Activated CD8-positive, alpha-beta memory T cell treated with anti-CD3 and anti-CD28 coated beads for 24 hours (primary cell): ENCODE results near the gene SIPA1.
"Not testable (repeated sequence)": the region's sequence is repeated elsewhere in the genome, so short reads cannot be mapped to it uniquely, and the experiment has no call there.

Experiments
- DNase-seq: peaks from one replicate; pipeline ENCODE4 v3.0.0-alpha.2; 2020

The SIPA1 gene

GRCh38 chr11:65646958-65647701 lies 9.2 kb downstream of the SIPA1 start:
- DNase-seq = no peak

- DNase-seq = no peak
Measured at GRCh38 chr11:65648997-65649493, 11.1 kb downstream of the SIPA1 start.

- no peak for DNase-seq
Measured at GRCh38 chr11:65649656-65650546, 12.0 kb downstream of the SIPA1 start.

DNA sequence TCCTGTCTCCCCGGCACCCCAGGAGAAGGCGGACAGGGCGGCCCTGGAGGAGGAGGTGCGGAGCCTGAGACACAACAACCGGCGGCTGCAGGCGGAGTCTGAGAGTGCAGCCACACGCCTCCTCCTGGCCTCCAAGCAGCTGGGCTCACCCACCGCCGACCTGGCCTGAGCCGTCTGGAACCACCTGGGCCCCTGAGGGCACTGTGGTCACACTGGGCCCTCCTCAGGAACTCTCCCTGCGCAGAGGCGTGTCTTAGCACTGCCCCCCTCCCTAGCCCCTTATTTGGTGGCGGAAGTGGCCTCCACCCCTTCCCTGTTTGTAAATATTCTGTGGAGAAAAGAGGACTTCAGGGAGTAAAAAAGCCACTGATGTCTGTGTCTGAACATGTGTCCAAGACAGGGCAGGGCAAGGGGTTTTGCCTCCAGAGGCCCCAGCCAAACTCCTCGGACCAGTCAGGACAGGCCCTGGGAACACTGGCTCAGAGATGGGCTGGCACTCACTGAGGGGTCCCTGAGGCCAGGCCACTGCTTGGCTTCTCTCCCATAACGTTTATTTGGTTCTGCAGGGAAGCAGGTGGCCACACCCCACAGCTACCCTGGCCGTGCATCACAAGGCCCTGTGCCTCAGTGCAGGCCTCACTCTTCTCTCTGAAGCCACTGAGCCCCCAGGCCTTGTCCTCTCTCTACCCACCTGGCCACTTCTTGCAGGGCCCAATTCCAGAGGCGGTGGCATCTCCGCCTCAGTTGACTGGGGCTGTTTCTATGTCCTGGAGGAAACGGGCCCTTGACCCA lies 12.8 kb downstream of the SIPA1 start:
- no peak for DNase-seq

GRCh38 chr11:65651339-65651588 lies 13.4 kb downstream of the SIPA1 start:
- DNase-seq = no peak

GRCh38 chr11:65651589-65652510 lies 13.9 kb downstream of the SIPA1 start:
- DNase-seq = no peak

DNA sequence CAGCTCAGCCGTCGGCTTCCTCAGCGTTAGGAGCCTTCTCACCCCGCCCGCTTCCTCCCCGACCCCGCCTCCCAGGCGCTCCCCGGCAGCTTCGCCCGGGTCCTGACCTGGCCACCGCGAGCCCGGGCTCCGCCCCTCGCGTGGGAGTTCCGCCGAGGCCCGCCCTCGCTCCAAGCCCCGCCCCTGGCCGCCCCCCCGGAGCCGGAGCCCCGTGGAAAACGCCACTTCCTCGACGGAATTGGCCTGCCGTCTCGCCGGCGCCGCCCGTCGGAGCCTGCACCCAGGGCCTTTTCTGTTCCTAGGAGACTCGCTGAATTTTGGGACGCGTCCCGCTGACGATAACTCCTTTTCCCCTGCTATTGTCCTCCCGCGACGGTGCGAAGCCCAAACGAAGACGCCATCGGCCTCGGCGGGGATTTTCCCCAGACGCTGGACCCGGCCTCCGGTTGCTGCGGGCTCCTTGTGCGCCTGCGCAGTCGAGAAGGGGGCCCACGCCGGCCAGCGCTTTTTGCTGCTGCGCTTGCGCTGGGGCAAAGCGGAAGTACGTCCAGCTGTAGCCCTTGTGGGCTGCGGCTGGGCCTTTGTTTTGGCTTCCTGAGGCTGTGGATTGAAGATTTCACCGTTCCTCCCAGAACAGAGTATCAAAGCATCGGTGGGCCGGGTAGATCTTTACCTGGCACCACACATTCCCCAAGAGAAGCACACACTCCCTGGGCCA lies 14.8 kb downstream of the SIPA1 start:
- peak; percentile 99 for DNase-seq

DNA sequence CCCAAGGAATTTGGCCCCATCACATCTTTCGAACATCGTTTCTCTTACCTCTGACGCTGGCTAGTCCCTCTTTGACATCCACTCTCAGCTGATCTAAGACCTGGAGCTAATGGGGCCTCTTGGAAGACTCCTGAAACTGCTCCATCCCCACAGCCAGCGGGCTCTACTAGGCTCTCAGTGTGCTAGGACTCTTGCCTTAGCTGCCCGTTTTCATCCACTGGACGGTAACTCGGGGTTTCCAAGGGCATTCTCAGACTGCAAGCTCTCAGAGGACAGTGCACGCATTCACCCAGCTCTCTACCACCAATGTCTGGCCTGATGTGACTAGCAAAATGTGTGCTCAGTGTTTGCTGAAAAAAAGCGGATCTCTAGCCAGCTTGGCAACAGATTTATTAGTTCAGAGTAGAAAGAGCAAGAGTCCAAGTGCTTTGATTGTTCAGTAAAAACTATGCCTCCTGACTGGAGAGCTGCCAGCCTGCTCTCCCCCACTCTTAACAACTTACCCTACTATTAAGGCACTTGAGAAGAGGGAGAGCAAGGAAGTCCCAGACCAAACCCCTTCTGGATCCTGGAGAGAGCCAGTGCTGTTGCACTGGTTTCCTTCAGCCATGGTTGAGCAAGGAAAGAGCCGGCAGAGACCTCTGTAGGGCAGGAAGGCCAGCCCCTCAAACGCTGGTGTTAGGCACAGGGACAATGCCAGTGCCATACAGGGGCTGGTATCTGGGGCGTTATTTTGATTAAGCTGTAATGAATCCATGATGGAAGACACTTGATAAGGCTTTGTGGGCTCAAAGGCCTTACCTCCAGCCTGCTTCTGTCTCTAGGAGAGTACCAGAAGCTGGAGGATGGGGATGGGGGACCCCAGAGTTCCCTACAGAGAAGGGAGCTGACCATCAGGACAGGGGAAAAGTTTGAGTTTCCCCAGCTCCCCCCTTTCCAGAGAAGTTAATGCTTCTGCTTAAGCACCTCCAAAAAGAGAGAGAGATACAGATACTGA lies 15.6 kb downstream of the SIPA1 start:
- no peak for DNase-seq

DNA sequence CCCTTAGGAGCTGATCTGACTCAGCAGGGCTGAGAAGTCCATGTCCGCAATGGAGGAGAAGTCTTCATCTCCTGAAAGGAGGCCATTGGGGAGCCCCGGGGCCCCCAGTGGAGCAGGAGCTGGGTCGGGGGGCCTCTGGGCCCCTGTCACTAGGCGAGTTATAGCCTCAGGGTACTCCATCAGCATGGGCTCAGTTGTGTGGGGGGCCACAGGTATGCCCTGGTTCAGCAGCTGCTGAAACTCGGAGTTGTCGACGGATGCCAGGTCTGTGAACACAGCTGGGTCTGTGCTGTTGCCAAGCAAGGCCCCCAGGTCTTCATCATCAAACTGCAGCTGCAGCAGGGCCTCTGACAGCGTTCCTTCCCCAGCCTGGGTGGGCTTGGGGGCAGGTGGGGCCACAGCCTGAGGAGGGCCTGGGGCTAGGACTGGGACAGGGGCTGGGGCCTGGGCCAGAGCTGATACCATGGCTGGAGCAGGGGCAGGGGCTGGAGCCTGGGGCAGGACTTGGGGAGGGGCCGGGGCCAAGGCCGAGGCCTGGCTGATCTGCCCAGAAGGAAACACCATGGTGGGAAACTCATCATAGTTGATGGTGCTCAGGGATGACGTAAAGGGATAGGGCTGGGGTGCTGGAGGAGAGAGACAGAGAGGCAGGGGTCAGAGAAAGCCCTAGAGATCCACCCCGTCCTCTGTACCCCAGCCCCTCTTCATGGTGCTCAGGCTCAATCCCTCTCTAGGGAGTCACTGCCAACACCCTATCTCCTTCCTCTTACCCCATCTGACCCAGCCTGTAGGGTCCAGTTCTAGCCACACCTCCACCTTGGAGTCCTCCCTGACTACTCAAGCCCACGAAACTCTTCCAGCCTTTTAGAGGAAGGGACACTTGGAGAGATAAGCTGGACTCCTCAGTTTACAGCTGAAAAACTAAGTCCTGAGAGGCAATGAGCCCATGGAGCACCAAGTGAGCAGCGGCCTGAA lies 16.8 kb downstream of the SIPA1 start:
- no peak for DNase-seq

GRCh38 chr11:65655570-65656332 lies 17.9 kb downstream of the SIPA1 start:
- DNase-seq = no peak

GRCh38 chr11:65657426-65657825 lies 19.5 kb downstream of the SIPA1 start:
- DNase-seq = peak; percentile 52

- peak; percentile 53 for DNase-seq
Measured at GRCh38 chr11:65658174-65659021, 20.5 kb downstream of the SIPA1 start.

GRCh38 chr11:65660038-65660437 lies 22.1 kb downstream of the SIPA1 start:
- peak; percentile 46 for DNase-seq

GRCh38 chr11:65660908-65661307 lies 23.0 kb downstream of the SIPA1 start:
- DNase-seq = not testable (repeated sequence)

DNA sequence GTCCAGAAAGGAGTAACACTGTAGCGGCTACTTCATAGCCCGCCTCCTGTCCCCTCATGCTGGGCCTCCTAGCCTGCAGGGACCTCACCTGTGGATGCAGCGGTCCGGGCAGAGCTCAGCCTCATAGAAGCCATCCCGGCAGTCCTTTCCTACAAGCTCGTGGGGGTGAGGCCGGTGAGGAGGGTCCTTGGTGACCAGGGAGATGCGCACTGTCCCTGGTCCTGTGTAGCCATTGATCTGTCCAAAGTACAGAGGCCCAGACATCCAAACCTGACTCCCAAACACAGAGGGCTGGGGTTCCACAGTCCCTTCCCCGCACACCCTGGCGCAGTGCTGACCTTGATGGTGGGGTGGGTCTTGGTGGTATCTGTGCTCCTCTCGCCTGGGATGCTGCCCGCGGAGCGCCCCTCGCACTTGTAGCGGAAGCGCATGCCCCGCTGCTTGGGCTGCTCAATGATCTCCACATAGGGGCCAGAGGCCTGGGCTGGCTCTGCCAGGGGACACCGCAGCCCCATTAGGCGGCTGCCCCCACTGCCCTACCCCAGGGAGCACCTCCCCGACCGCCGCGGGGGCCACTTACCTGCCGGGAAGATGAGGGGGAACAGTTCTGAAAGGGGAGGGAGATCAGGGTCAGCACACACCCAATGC lies 23.8 kb downstream of the SIPA1 start:
- DNase-seq = peak; percentile 56

DNA sequence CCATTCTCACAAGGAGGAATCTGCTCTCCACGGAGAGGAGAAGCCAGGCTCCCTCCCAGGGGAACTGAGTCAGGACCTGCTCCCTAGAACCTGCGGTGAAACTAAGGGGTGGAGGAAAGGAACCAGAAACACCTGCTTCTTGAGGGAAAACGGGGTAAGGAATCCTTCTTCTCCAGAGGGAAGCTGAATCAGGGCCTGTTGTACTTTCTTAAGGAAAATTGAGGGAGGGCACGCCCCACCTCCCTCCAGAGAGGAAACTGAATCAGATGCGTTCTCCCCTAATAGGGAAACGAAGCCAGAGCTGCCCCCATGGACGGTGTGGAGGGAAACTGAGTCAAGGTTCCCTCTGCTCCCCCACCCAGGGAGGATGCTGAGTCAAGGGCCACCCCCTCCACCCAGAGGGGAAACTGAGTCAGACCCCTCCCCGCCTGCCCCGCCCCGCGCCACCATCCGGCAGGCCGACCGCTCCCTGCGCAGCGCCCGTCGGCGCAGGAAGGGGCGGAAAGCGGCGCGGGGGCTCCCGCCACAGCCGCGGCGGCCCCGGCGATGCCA lies 24.4 kb downstream of the SIPA1 start:
- DNase-seq = no peak
